Endodermal cell (in vitro differentiated cells): ENCODE data around the gene OAT. TPM values are rescaled to one million over a fixed set of nuclear protein-coding genes. Genes with fewer than 3 reads are reported as not detected.

Source experiments
- DNase-seq: peaks from one replicate; pipeline ENCODE4 v3.0.0-alpha.2; 2017
- H3K27ac ChIP-seq: 2 replicates; pipeline ENCODE4 v1.5.1; 2013; ENCODE audit warnings: mild to moderate bottlenecking, low read depth, low read length, moderate library complexity
- H3K27me3 ChIP-seq: 2 replicates; pipeline ENCODE4 v1.6.1; 2013; ENCODE audit warnings: mild to moderate bottlenecking, low read length, moderate library complexity; ENCODE audit not compliant: insufficient read depth, control insufficient read depth, poor library complexity, severe bottlenecking
- H3K36me3 ChIP-seq: 2 replicates; pipeline ENCODE4 v1.7.0; 2013; ENCODE audit warnings: mild to moderate bottlenecking, low read length, moderate library complexity; ENCODE audit not compliant: control insufficient read depth, insufficient read depth
- H3K4me1 ChIP-seq: one replicate; pipeline ENCODE4 v1.7.0; 2013; ENCODE audit warnings: low read length; ENCODE audit not compliant: control insufficient read depth, insufficient read depth
- H3K4me3 ChIP-seq: 2 replicates; pipeline ENCODE4 v1.5.1; 2013; ENCODE audit warnings: mild to moderate bottlenecking, low read length, moderate library complexity
- H3K9ac ChIP-seq: 2 replicates; pipeline ENCODE4 v1.6.1; 2013; ENCODE audit warnings: mild to moderate bottlenecking, low read length, moderate library complexity; ENCODE audit not compliant: poor library complexity, severe bottlenecking; ENCODE audit errors: extremely low read depth
- H3K9me3 ChIP-seq: 2 replicates; pipeline ENCODE4 v1.6.1; 2013; ENCODE audit warnings: mild to moderate bottlenecking, low read length, moderate library complexity; ENCODE audit not compliant: control insufficient read depth
- H3K27ac Mint-ChIP-seq: 2 replicates; pipeline ENCODE4 v1.8.0; 2020; ENCODE audit warnings: mixed read lengths
- H3K27me3 Mint-ChIP-seq: 2 replicates; pipeline ENCODE4 v1.8.0; 2021; ENCODE audit warnings: mild to moderate bottlenecking, mixed read lengths; ENCODE audit not compliant: insufficient read depth
- H3K36me3 Mint-ChIP-seq: 2 replicates; pipeline ENCODE4 v1.8.0; 2020; ENCODE audit warnings: low read depth, mixed read lengths
- H3K4me1 Mint-ChIP-seq: 2 replicates; pipeline ENCODE4 v1.8.0; 2020; ENCODE audit warnings: mixed read lengths
- H3K4me3 Mint-ChIP-seq: 2 replicates; pipeline ENCODE4 v1.8.0; 2020; ENCODE audit warnings: mild to moderate bottlenecking, moderate library complexity, mixed read lengths
- H3K9me3 Mint-ChIP-seq: 2 replicates; pipeline ENCODE4 v1.8.0; 2020; ENCODE audit warnings: mild to moderate bottlenecking, mixed read lengths
- WGBS, 2 experiments: methylation state at CpG; one replicate each; pipeline versions ENCODE4 v1.1.5 to v1.1.7; 2013; ENCODE audit warnings: missing lambda C conversion rate in 2 of 2, mixed read lengths in 1 of 2; ENCODE audit not compliant: insufficient coverage in 1 of 2, insufficient read length in 1 of 2; 5-methylcytosine and 5-hydroxymethylcytosine counted together
- total RNA-seq, 2 donors: library from RNA; stranded (reverse); fragmentation: NEBNext Ultra II Directional in 1 of 2; extraction: Animal tissue kit (Norgen Biotek cat#: 25700) in 1 of 2; gene quantifications; 2 replicates in 1 of 2; 3 replicates in 1 of 2; pipeline ENCODE4 v1.2.1, GENCODE V29; 2021
- TF ChIP-seq, protein P1 (sequence below): fragments of 200-600 bp; sonication (generic); conservative IDR thresholded peaks from 2 replicates; pipeline ENCODE4 v1.5.0; 2021; ENCODE audit warnings: antibody characterized with exemption, mild to moderate bottlenecking

OAT gene
- total RNA-seq, 2 donors from 2014 or later: 58.6 to 71.6 TPM

DNA sequence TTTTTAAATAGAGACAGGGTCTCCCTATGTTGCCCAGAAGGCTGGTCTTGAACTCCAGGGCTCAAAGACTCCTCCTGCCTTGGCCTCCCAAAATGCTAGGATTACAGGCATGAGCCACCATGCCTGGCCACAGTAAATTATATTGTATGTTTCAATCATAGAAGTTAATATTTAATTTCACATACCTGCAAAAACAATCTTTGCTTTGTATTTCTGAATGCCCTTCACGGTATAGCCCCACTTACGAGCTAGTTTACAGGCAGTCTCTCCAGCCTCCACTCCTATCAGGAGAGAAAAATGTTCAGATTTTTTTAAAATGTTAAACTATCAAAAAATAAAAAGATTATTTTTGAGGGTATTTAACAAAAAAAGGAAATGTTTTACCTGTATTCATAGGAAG lies 10.4 kb downstream of the OAT start:
- H3K27ac Mint-ChIP-seq: no peak overlapping the region
- DNase-seq: no peak
- no peaks in the 10 kb centered on the region for H3K27me3 ChIP-seq
- H3K27ac ChIP-seq: no peak overlapping the region
- TF ChIP-seq, protein P1, sequence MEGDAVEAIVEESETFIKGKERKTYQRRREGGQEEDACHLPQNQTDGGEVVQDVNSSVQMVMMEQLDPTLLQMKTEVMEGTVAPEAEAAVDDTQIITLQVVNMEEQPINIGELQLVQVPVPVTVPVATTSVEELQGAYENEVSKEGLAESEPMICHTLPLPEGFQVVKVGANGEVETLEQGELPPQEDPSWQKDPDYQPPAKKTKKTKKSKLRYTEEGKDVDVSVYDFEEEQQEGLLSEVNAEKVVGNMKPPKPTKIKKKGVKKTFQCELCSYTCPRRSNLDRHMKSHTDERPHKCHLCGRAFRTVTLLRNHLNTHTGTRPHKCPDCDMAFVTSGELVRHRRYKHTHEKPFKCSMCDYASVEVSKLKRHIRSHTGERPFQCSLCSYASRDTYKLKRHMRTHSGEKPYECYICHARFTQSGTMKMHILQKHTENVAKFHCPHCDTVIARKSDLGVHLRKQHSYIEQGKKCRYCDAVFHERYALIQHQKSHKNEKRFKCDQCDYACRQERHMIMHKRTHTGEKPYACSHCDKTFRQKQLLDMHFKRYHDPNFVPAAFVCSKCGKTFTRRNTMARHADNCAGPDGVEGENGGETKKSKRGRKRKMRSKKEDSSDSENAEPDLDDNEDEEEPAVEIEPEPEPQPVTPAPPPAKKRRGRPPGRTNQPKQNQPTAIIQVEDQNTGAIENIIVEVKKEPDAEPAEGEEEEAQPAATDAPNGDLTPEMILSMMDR: no peak
- H3K27me3 Mint-ChIP-seq: no peaks in the 10 kb centered on the region
- H3K4me3 ChIP-seq: no peak overlapping the region
- no peak overlapping the region for H3K9ac ChIP-seq
- H3K4me1 ChIP-seq: no peaks in the 10 kb centered on the region
- H3K36me3 ChIP-seq: peaks cover 76% of the 10 kb centered on the region
- no peak overlapping the region for H3K4me3 Mint-ChIP-seq
- WGBS, 2 experiments: 100% methylated on average over 1 to 2 of the region's 2 CpGs
- H3K4me1 Mint-ChIP-seq: peaks cover 5% of the 10 kb centered on the region
- H3K9me3 Mint-ChIP-seq: no peaks in the 10 kb centered on the region
- peaks cover 42% of the 10 kb centered on the region for H3K36me3 Mint-ChIP-seq
- H3K9me3 ChIP-seq: no peaks in the 10 kb centered on the region

DNA sequence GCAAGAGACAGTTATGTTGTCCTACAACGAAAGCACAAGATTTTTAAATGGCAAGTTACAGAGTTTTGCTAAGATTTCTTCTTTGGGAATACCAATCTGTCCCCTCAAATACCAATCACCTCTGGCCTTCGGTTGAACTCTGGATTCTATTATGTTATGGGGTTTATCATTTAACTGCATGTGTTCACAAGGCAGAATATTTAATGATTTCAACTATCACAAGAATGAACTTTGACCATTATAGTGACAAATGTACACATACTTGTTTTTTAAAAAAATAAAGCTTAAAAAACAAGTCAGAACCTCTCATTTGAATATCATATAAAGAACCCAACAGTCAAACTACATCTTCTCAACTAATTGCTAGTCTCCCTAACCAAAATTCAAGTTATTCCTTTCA lies 11.3 kb downstream of the OAT start:
- TF ChIP-seq, protein P1: no peak
- no peaks in the 10 kb centered on the region for H3K27me3 ChIP-seq
- WGBS, 2 experiments: 86 to 100% methylated on average over 1 of the region's 2 CpGs
- no peaks in the 10 kb centered on the region for H3K9me3 ChIP-seq
- Mint-ChIP-seq H3K27ac (no peak overlapping the region), H3K27me3 (no peaks in the 10 kb centered on the region), H3K9me3 (no peaks in the 10 kb centered on the region), H3K4me1 (peaks cover 8% of the 10 kb centered on the region), H3K4me3 (no peak overlapping the region), H3K36me3 (peaks cover 51% of the 10 kb centered on the region)
- H3K9ac ChIP-seq: no peak overlapping the region
- peaks cover 81% of the 10 kb centered on the region for H3K36me3 ChIP-seq
- no peak overlapping the region for H3K4me3 ChIP-seq
- no peak overlapping the region for H3K27ac ChIP-seq
- no peaks in the 10 kb centered on the region for H3K4me1 ChIP-seq
- no peak for DNase-seq

- DNase-seq: peak; percentile 87
- H3K9ac ChIP-seq: no peak overlapping the region
- TF ChIP-seq, protein P1: peak; percentile 82
- H3K36me3 ChIP-seq: peaks cover 68% of the 10 kb centered on the region
- H3K4me3 Mint-ChIP-seq: no peak overlapping the region
- H3K27ac Mint-ChIP-seq: peak overlapping the region; percentile 84
- H3K9me3 ChIP-seq: no peaks in the 10 kb centered on the region
- H3K36me3 Mint-ChIP-seq: peaks cover 60% of the 10 kb centered on the region
- peaks cover 8% of the 10 kb centered on the region for H3K4me1 Mint-ChIP-seq
- H3K4me3 ChIP-seq: no peak overlapping the region
- no peaks in the 10 kb centered on the region for H3K27me3 Mint-ChIP-seq
- no peak overlapping the region for H3K27ac ChIP-seq
- no peaks in the 10 kb centered on the region for H3K27me3 ChIP-seq
- 54 to 62% methylated on average over 7 to 8 of the region's 8 CpGs for WGBS, 2 experiments
- H3K9me3 Mint-ChIP-seq: no peaks in the 10 kb centered on the region
- no peaks in the 10 kb centered on the region for H3K4me1 ChIP-seq
Measured at GRCh38 chr10:124403548-124403947, 15.2 kb downstream of the OAT start.
